ENCODE measurements around the gene XRN1.

DNA sequence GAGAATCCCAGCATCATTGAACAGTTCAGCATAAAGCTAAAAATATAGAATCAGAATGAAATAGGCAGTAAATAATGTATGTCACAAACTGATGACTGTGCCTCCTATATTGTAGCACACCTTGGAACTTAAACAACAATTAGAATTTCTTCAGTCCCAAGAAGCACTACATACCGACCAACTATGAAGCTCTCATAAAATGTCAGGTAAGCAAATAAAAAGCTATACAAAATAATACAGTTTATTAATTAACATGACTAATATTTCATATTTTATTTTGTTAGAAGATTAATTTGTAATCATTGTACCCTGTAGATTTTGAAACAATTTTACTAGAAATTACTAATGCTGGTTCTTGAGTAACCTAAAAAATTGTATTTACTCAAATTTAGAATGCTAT, 137.4 kb downstream of the XRN1 start:
- TF ChIP-seq, protein P1, sequence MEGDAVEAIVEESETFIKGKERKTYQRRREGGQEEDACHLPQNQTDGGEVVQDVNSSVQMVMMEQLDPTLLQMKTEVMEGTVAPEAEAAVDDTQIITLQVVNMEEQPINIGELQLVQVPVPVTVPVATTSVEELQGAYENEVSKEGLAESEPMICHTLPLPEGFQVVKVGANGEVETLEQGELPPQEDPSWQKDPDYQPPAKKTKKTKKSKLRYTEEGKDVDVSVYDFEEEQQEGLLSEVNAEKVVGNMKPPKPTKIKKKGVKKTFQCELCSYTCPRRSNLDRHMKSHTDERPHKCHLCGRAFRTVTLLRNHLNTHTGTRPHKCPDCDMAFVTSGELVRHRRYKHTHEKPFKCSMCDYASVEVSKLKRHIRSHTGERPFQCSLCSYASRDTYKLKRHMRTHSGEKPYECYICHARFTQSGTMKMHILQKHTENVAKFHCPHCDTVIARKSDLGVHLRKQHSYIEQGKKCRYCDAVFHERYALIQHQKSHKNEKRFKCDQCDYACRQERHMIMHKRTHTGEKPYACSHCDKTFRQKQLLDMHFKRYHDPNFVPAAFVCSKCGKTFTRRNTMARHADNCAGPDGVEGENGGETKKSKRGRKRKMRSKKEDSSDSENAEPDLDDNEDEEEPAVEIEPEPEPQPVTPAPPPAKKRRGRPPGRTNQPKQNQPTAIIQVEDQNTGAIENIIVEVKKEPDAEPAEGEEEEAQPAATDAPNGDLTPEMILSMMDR (IDR thresholded peaks at IDR 0.05), result no peak
- no peak for TF ChIP-seq POLR2AphosphoS5 (IDR thresholded peaks at IDR 0.05)
